Mesendoderm (in vitro differentiated cells): ENCODE measurements around the gene MS4A7.
"Not testable (repeated sequence)": the region's sequence is repeated elsewhere in the genome, so short reads cannot be mapped to it uniquely, and the experiment has no call there.

Experiments
- DNase-seq: peaks from one replicate; pipeline ENCODE4 v3.0.0; 2013
- H2AK5ac ChIP-seq: 2 replicates; pipeline ENCODE4 v1.6.1; 2013; ENCODE audit warnings: low read length, inconsistent platforms
- H2BK120ac ChIP-seq: 2 replicates; pipeline ENCODE4 v1.6.1; 2013; ENCODE audit warnings: low read depth, mild to moderate bottlenecking, low read length, moderate library complexity, mixed read lengths
- H2BK15ac ChIP-seq: replicated peaks from 2 replicates; pipeline ENCODE4 v1.6.1; 2013; ENCODE audit warnings: low read depth, mild to moderate bottlenecking, moderate library complexity
- H2BK5ac ChIP-seq: 2 replicates; pipeline ENCODE4 v1.6.1; 2013; ENCODE audit warnings: low read length, inconsistent platforms
- H3K18ac ChIP-seq: 2 replicates; pipeline ENCODE4 v1.6.1; 2013; ENCODE audit warnings: mild to moderate bottlenecking, low read length, mixed read lengths
- H3K23ac ChIP-seq: one replicate; pipeline ENCODE4 v1.6.1; 2013; ENCODE audit warnings: low read length
- H3K27ac ChIP-seq: 2 replicates; pipeline ENCODE4 v1.5.1; 2013; ENCODE audit warnings: low read depth, mild to moderate bottlenecking, inconsistent platforms, low read length, moderate library complexity
- H3K27me3 ChIP-seq: 2 replicates; pipeline ENCODE4 v1.6.1; 2013; ENCODE audit warnings: low read length, control low read depth, mild to moderate bottlenecking, inconsistent platforms; ENCODE audit not compliant: insufficient read depth, poor library complexity
- H3K36me3 ChIP-seq: 2 replicates; pipeline ENCODE4 v1.6.1; 2013; ENCODE audit warnings: low read length, inconsistent platforms; ENCODE audit not compliant: control insufficient read depth, insufficient read depth
- H3K4ac ChIP-seq: one replicate; pipeline ENCODE4 v1.6.1; 2013; ENCODE audit warnings: low read depth, mild to moderate bottlenecking, low read length, moderate library complexity
- H3K4me1 ChIP-seq: 2 replicates; pipeline ENCODE4 v1.6.1; 2013; ENCODE audit warnings: low read depth, low read length, inconsistent platforms; ENCODE audit not compliant: control insufficient read depth
- H3K4me2 ChIP-seq: 2 replicates; pipeline ENCODE4 v1.6.1; 2013; ENCODE audit warnings: low read length
- H3K4me3 ChIP-seq: 2 replicates; pipeline ENCODE4 v1.5.1; 2013; ENCODE audit warnings: mild to moderate bottlenecking, low read length
- H3K56ac ChIP-seq: one replicate; pipeline ENCODE4 v1.6.1; 2013; ENCODE audit warnings: low read length
- H3K79me1 ChIP-seq: 2 replicates; pipeline ENCODE4 v1.6.1; 2013; ENCODE audit warnings: low read length, inconsistent platforms
- H3K79me2 ChIP-seq: 2 replicates; pipeline ENCODE4 v1.6.1; 2013; ENCODE audit warnings: mild to moderate bottlenecking, low read length; ENCODE audit not compliant: control insufficient read depth, insufficient read depth
- H3K9ac ChIP-seq: 2 replicates; pipeline ENCODE4 v1.6.1; 2013; ENCODE audit warnings: low read length, inconsistent platforms
- H4K5ac ChIP-seq: one replicate; pipeline ENCODE4 v1.6.1; 2013; ENCODE audit warnings: low read length
- H4K8ac ChIP-seq: one replicate; pipeline ENCODE4 v1.6.1; 2013; ENCODE audit warnings: low read depth, mild to moderate bottlenecking, control low read depth, low read length, moderate library complexity
- WGBS: extraction: QIAGEN DNeasy Blood & Tissue Kit; methylation state at CpG from one replicate; pipeline ENCODE4 v1.1.7; 2013; ENCODE audit warnings: low lambda C conversion rate, missing lambda C conversion rate; ENCODE audit not compliant: insufficient coverage; ENCODE audit errors: extremely low coverage; 5-methylcytosine and 5-hydroxymethylcytosine counted together

MS4A7 gene

GRCh38 chr11:60366262-60366904 lies 11.9 kb upstream of the MS4A7 start:
- H3K4me1 ChIP-seq, DNase-seq, H4K5ac ChIP-seq, H3K23ac ChIP-seq, H3K27ac ChIP-seq, H3K27me3 ChIP-seq, H2BK5ac ChIP-seq, H3K4ac ChIP-seq, H3K4me2 ChIP-seq, H2BK120ac ChIP-seq, H2AK5ac ChIP-seq, H3K79me2 ChIP-seq, H3K79me1 ChIP-seq, H4K8ac ChIP-seq, H3K56ac ChIP-seq, H2BK15ac ChIP-seq, H3K18ac ChIP-seq, H3K36me3 ChIP-seq, H3K9ac ChIP-seq, H3K4me3 ChIP-seq: not testable (repeated sequence)
- 100% methylated on average over 1 of the region's 15 CpGs for WGBS

GRCh38 chr11:60367009-60367408 lies 11.3 kb upstream of the MS4A7 start:
- Histone ChIP-seq H2BK15ac (no peak overlapping the region), H3K36me3 (no peaks in the 10 kb centered on the region), H3K4ac (no peak overlapping the region), H4K8ac (no peak overlapping the region), H3K27ac (no peak overlapping the region), H3K23ac (no peak overlapping the region), H3K4me3 (no peak overlapping the region), H3K4me2 (no peak overlapping the region), H3K79me2 (no peaks in the 10 kb centered on the region), H2BK120ac (no peak overlapping the region), H3K9ac (no peak overlapping the region), H3K18ac (no peak overlapping the region), H3K79me1 (no peaks in the 10 kb centered on the region), H4K5ac (no peak overlapping the region), H3K4me1 (no peaks in the 10 kb centered on the region), H2AK5ac (no peak overlapping the region), H2BK5ac (no peak overlapping the region), H3K27me3 (no peaks in the 10 kb centered on the region), H3K56ac (no peak overlapping the region)
- no peak for DNase-seq
- no CpG with 5 or more reads among the region's 2 CpGs for WGBS

- Histone ChIP-seq H3K27ac (no peak overlapping the region), H4K5ac (no peak overlapping the region), H3K56ac (no peak overlapping the region), H3K9ac (no peak overlapping the region), H3K27me3 (no peaks in the 10 kb centered on the region), H2BK5ac (no peak overlapping the region), H2BK15ac (no peak overlapping the region), H3K36me3 (no peaks in the 10 kb centered on the region), H2BK120ac (no peak overlapping the region), H3K23ac (no peak overlapping the region), H4K8ac (no peak overlapping the region), H3K18ac (no peak overlapping the region), H3K4me2 (no peak overlapping the region), H3K4ac (no peak overlapping the region), H3K79me1 (no peaks in the 10 kb centered on the region), H2AK5ac (no peak overlapping the region), H3K4me1 (no peaks in the 10 kb centered on the region), H3K4me3 (no peak overlapping the region), H3K79me2 (no peaks in the 10 kb centered on the region)
- no peak for DNase-seq
- WGBS: no CpG with 5 or more reads among the region's 19 CpGs
These were observed 10.4 kb upstream of the MS4A7 start for GRCh38 chr11:60367896-60368295.

GRCh38 chr11:60370252-60370810 lies 8.0 kb upstream of the MS4A7 start:
- Histone ChIP-seq H3K4ac (no peak overlapping the region), H3K27ac (no peak overlapping the region), H3K79me1 (no peaks in the 10 kb centered on the region), H3K18ac (no peak overlapping the region), H2AK5ac (no peak overlapping the region), H3K4me2 (no peak overlapping the region), H3K4me1 (no peaks in the 10 kb centered on the region), H3K79me2 (no peaks in the 10 kb centered on the region), H2BK120ac (no peak overlapping the region), H3K27me3 (no peaks in the 10 kb centered on the region), H3K36me3 (no peaks in the 10 kb centered on the region), H3K4me3 (no peak overlapping the region), H3K56ac (no peak overlapping the region), H4K8ac (no peak overlapping the region), H3K23ac (no peak overlapping the region), H2BK15ac (no peak overlapping the region), H4K5ac (no peak overlapping the region), H2BK5ac (no peak overlapping the region), H3K9ac (no peak overlapping the region)
- no peak for DNase-seq
- no CpG with 5 or more reads among the region's 2 CpGs for WGBS

DNA sequence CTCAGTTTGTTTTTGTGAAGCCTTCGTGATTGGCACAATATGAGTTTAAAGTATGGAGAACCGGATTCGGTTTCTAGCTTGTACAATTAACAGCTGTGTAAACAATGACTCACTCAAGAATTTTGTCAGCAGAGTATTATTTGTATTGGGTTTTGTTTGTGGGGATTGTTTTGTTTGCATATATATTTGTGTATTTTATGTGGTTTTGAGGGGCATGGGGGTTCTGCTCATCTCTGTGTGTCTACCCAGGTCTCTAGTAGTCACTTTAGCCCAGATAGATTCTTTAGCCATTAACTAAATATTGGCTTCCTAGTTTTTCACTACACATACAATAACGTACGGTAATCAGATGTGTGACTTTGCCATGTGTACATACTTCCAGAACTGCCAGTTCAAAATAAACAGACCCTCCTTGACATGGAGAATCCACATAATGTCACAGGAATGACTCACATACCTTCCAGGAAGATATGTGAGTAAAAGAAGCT lies 7.5 kb upstream of the MS4A7 start:
- H3K79me2 ChIP-seq: no peaks in the 10 kb centered on the region
- H3K4me1 ChIP-seq: no peaks in the 10 kb centered on the region
- H3K18ac ChIP-seq: no peak overlapping the region
- H3K4ac ChIP-seq: no peak overlapping the region
- H4K8ac ChIP-seq: no peak overlapping the region
- no peak overlapping the region for H3K23ac ChIP-seq
- no peak overlapping the region for H3K4me3 ChIP-seq
- no peak overlapping the region for H3K56ac ChIP-seq
- no peak overlapping the region for H3K4me2 ChIP-seq
- H3K79me1 ChIP-seq: no peaks in the 10 kb centered on the region
- no CpG with 5 or more reads among the region's 5 CpGs for WGBS
- no peak overlapping the region for H4K5ac ChIP-seq
- H3K27ac ChIP-seq: no peak overlapping the region
- H2BK120ac ChIP-seq: no peak overlapping the region
- H2AK5ac ChIP-seq: no peak overlapping the region
- no peak overlapping the region for H2BK15ac ChIP-seq
- H3K9ac ChIP-seq: no peak overlapping the region
- H2BK5ac ChIP-seq: no peak overlapping the region
- DNase-seq: no peak
- no peaks in the 10 kb centered on the region for H3K36me3 ChIP-seq
- no peaks in the 10 kb centered on the region for H3K27me3 ChIP-seq

GRCh38 chr11:60371386-60371785 lies 6.9 kb upstream of the MS4A7 start:
- no peaks in the 10 kb centered on the region for H3K79me2 ChIP-seq
- no peak overlapping the region for H3K4me2 ChIP-seq
- H3K4ac ChIP-seq: no peak overlapping the region
- H3K56ac ChIP-seq: no peak overlapping the region
- H3K4me3 ChIP-seq: no peak overlapping the region
- no peaks in the 10 kb centered on the region for H3K27me3 ChIP-seq
- no peak overlapping the region for H2BK5ac ChIP-seq
- H2BK120ac ChIP-seq: no peak overlapping the region
- no peak overlapping the region for H4K8ac ChIP-seq
- H3K9ac ChIP-seq: no peak overlapping the region
- no peak overlapping the region for H3K27ac ChIP-seq
- no peak overlapping the region for H3K18ac ChIP-seq
- H3K79me1 ChIP-seq: no peaks in the 10 kb centered on the region
- no CpG with 5 or more reads among the region's 3 CpGs for WGBS
- no peaks in the 10 kb centered on the region for H3K4me1 ChIP-seq
- no peak overlapping the region for H4K5ac ChIP-seq
- no peak for DNase-seq
- H2AK5ac ChIP-seq: no peak overlapping the region
- no peaks in the 10 kb centered on the region for H3K36me3 ChIP-seq
- no peak overlapping the region for H2BK15ac ChIP-seq
- H3K23ac ChIP-seq: no peak overlapping the region
